ENCODE data around the gene UPF1. TPM values are rescaled to one million over a fixed set of nuclear protein-coding genes. Genes with fewer than 3 reads are reported as not detected.

The UPF1 gene
- total RNA-seq, 2 experiments from 2014 or later, result 89.3 to 92.0 TPM

- POLR2A ChIA-PET, result interaction anchor here (0.6 to 1.5 kb wide), 3 partner anchors 11 to 414 kb away, joined by 3 to 7 read pairs (median 4); partner anchors contain the start of gene SSBP4
- CTCF ChIA-PET, result interaction anchor here (1.0 to 2.1 kb wide), 3 partner anchors 10 to 14 kb away, joined by 4 to 11 read pairs (median 6); no protein-coding TSS in a partner anchor
Measured at GRCh38 chr19:18833141-18833476, 1.4 kb downstream of the UPF1 start.

- POLR2A ChIA-PET, result interaction anchor here (0.6 to 1.1 kb wide), 2 partner anchors 10 to 159 kb away, joined by 3 to 4 read pairs; no protein-coding TSS in a partner anchor
- CTCF ChIA-PET, result interaction anchor here (1.0 to 1.3 kb wide), 2 partner anchors 13 kb away, joined by 4 read pairs; no protein-coding TSS in a partner anchor
Measured at GRCh38 chr19:18833849-18834643, 2.3 kb downstream of the UPF1 start.

GRCh38 chr19:18834644-18834984 lies 2.9 kb downstream of the UPF1 start:
- ChIA-PET CTCF (interaction anchor here (1.3 kb wide), 1 partner anchor 13 kb away, joined by 4 read pairs; no protein-coding TSS in a partner anchor), POLR2A (interaction anchor here (1.1 kb wide), 1 partner anchor 10 kb away, joined by 3 read pairs; no protein-coding TSS in a partner anchor)

GRCh38 chr19:18839465-18840287 lies 7.9 kb downstream of the UPF1 start:
- POLR2A ChIA-PET, result interaction anchor here (1.0 kb wide), 1 partner anchor 8 kb away, joined by 3 read pairs; no protein-coding TSS in a partner anchor

GRCh38 chr19:18840288-18841267 lies 8.8 kb downstream of the UPF1 start:
- ChIA-PET POLR2A (interaction anchor here (0.5 to 1.0 kb wide), 5 partner anchors 8 to 361 kb away, joined by 3 to 10 read pairs (median 3); partner anchors contain the start of gene UPF1), CTCF (interaction anchor here (0.9 to 2.2 kb wide), 2 partner anchors 16 to 27 kb away, joined by 3 to 6 read pairs; no protein-coding TSS in a partner anchor)

More at GRCh38 chr19:18839465-18840287, 7.9 kb downstream of the UPF1 start:
- CTCF ChIA-PET, result interaction anchor here (0.6 to 2.2 kb wide), 5 partner anchors 7 to 1596 kb away, joined by 3 to 6 read pairs (median 3); no protein-coding TSS in a partner anchor

- CTCF ChIA-PET, result interaction anchor here (2.2 kb wide), 1 partner anchor 26 kb away, joined by 6 read pairs; no protein-coding TSS in a partner anchor
- POLR2A ChIA-PET, result interaction anchor here (0.5 to 0.9 kb wide), 4 partner anchors 9 to 252 kb away, joined by 3 to 10 read pairs (median 6); partner anchors contain the start of gene UPF1
Measured at GRCh38 chr19:18841400-18841799, 9.6 kb downstream of the UPF1 start.

- ChIA-PET CTCF (interaction anchor here (1.5 to 2.2 kb wide), 2 partner anchors 10 to 25 kb away, joined by 6 read pairs; no protein-coding TSS in a partner anchor), POLR2A (no interaction called here)
Measured at GRCh38 chr19:18842166-18842565, 10.4 kb downstream of the UPF1 start.

GRCh38 chr19:18843960-18844359 lies 12.2 kb downstream of the UPF1 start:
- ChIA-PET POLR2A (interaction anchor here (0.6 to 1.0 kb wide), 4 partner anchors 10 to 1653 kb away, joined by 3 to 4 read pairs (median 3); no protein-coding TSS in a partner anchor), CTCF (interaction anchor here (1.2 to 3.1 kb wide), 7 partner anchors 14 to 266 kb away, joined by 3 to 17 read pairs (median 4); no protein-coding TSS in a partner anchor)

- ChIA-PET CTCF (interaction anchor here (1.2 to 3.1 kb wide), 5 partner anchors 13 to 251 kb away, joined by 4 to 17 read pairs (median 4); no protein-coding TSS in a partner anchor), POLR2A (interaction anchor here (0.6 to 0.9 kb wide), 2 partner anchors 11 to 74 kb away, joined by 3 read pairs; partner anchors contain the start of gene COPE)
Measured at GRCh38 chr19:18844806-18845329, 13.1 kb downstream of the UPF1 start.

- POLR2A ChIA-PET, result no interaction called here
- CTCF ChIA-PET, result interaction anchor here (3.1 to 3.2 kb wide), 2 partner anchors 9 to 252 kb away, joined by 14 to 17 read pairs; no protein-coding TSS in a partner anchor
Measured at GRCh38 chr19:18845961-18846360, 14.2 kb downstream of the UPF1 start.

GRCh38 chr19:18846862-18847548 lies 15.2 kb downstream of the UPF1 start:
- ChIA-PET POLR2A (interaction anchor here (1.2 to 1.9 kb wide), 2 partner anchors 15 to 258 kb away, joined by 5 to 7 read pairs; partner anchors contain the start of genes REX1BD and UPF1), CTCF (interaction anchor here (0.5 to 3.2 kb wide), 25 partner anchors 8 to 396 kb away, joined by 3 to 14 read pairs (median 4); partner anchors contain the start of genes COMP, ELL, REX1BD and UPF1)

- ChIA-PET CTCF (interaction anchor here (0.5 to 3.2 kb wide), 26 partner anchors 8 to 397 kb away, joined by 3 to 14 read pairs (median 4); partner anchors contain the start of genes COMP, ELL, REX1BD and UPF1), POLR2A (interaction anchor here (1.2 to 1.9 kb wide), 2 partner anchors 16 to 259 kb away, joined by 5 to 7 read pairs; partner anchors contain the start of genes REX1BD and UPF1)
Measured at GRCh38 chr19:18847549-18848463, 16.0 kb downstream of the UPF1 start.

GRCh38 chr19:18848878-18849661 lies 17.3 kb downstream of the UPF1 start:
- ChIA-PET POLR2A (no interaction called here), CTCF (interaction anchor here (1.2 to 2.1 kb wide), 3 partner anchors 10 to 256 kb away, joined by 3 to 5 read pairs (median 4); no protein-coding TSS in a partner anchor)

- ChIA-PET CTCF (interaction anchor here (1.2 kb wide), 1 partner anchor 257 kb away, joined by 3 read pairs; no protein-coding TSS in a partner anchor), POLR2A (no interaction called here)
Measured at GRCh38 chr19:18849838-18850400, 18.2 kb downstream of the UPF1 start.
